ENCODE measurements around the gene SAMD13.
A peak's percentile ranks its signal among the peaks of the same experiment; 100 is the strongest.

The SAMD13 gene

DNA sequence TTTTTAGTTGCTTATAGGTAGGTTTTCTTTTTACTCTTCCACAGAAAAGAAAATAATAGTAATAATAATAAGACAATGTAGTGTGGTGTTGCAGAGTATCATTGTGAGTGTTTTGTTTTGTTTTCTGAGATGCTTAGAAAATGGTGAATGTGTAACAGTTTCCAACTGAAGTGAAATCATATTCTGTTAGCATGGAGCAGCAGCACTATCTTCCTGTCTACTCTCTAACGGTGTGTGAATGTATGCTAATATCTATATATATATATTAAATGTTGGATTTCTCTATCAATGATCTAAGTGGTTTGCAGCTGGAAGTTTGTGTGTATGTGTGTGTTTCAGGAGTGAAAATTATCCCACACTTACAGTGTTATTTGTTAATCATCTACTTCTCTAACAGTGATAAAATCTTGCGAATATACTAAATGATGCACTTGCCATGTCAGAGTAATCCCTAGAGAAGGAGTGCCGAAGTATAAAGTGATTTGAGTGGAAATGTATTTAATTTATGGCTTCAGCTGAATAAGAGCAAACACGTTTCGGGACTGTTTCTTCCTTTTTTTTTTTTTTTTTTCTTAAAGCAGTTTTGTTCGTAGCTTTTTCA, 377 bp downstream of the SAMD13 start:
- H3K4me3 ChIP-seq (replicated peaks; ENCODE audit: low read depth, low read length) = no peak overlapping the region; the same call in 1 of the 2 replicates

GRCh38 chr1:84303314-84303830, 1.9 kb downstream of the SAMD13 start:
- TF ChIP-seq CTCF (IDR thresholded peaks at IDR 0.05; ENCODE audit: insufficient read depth, low read length, poor library complexity, severe bottlenecking) = no peak
- peak overlapping the region; percentile 40 for H3K4me3 ChIP-seq (replicated peaks; ENCODE audit: low read depth, low read length)
- DNase-seq (ENCODE audit: extremely low read depth, insufficient read length) = no peak

More for the DNA sequence above, 377 bp downstream of the SAMD13 start:
- no peak for DNase-seq (ENCODE audit: extremely low read depth, insufficient read length)
- Histone ChIP-seq H3K36me3 (ENCODE audit: control insufficient read depth, insufficient read depth, low read length) (no peaks in the 10 kb centered on the region), H3K27me3 (replicated peaks; ENCODE audit: control insufficient read depth, insufficient read depth, low read length) (no peaks in the 10 kb centered on the region)
- TF ChIP-seq CTCF (IDR thresholded peaks at IDR 0.05; ENCODE audit: insufficient read depth, low read length, poor library complexity, severe bottlenecking) = no peak

GRCh38 chr1:84307398-84307797, 5.9 kb downstream of the SAMD13 start:
- H3K27me3 ChIP-seq (replicated peaks; ENCODE audit: control insufficient read depth, insufficient read depth, low read length) = no peaks in the 10 kb centered on the region
- no peaks in the 10 kb centered on the region for H3K36me3 ChIP-seq (ENCODE audit: control insufficient read depth, insufficient read depth, low read length)
- TF ChIP-seq CTCF (IDR thresholded peaks at IDR 0.05; ENCODE audit: insufficient read depth, low read length, poor library complexity, severe bottlenecking) = no peak
- DNase-seq (ENCODE audit: extremely low read depth, insufficient read length) = no peak
- no peak overlapping the region for H3K4me3 ChIP-seq (replicated peaks; ENCODE audit: low read depth, low read length)

More at GRCh38 chr1:84303314-84303830, 1.9 kb downstream of the SAMD13 start:
- Histone ChIP-seq H3K27me3 (replicated peaks; ENCODE audit: control insufficient read depth, insufficient read depth, low read length) (no peaks in the 10 kb centered on the region), H3K36me3 (ENCODE audit: control insufficient read depth, insufficient read depth, low read length) (no peaks in the 10 kb centered on the region)

- Histone ChIP-seq H3K36me3 (ENCODE audit: control insufficient read depth, insufficient read depth, low read length) (no peaks in the 10 kb centered on the region), H3K27me3 (replicated peaks; ENCODE audit: control insufficient read depth, insufficient read depth, low read length) (no peaks in the 10 kb centered on the region), H3K4me3 (replicated peaks; ENCODE audit: low read depth, low read length) (no peak overlapping the region)
- no peak for DNase-seq (ENCODE audit: extremely low read depth, insufficient read length)
- TF ChIP-seq CTCF (IDR thresholded peaks at IDR 0.05; ENCODE audit: insufficient read depth, low read length, poor library complexity, severe bottlenecking) = no peak
These were observed 9.8 kb downstream of the SAMD13 start for GRCh38 chr1:84311296-84311695.

- TF ChIP-seq CTCF (IDR thresholded peaks at IDR 0.05; ENCODE audit: insufficient read depth, low read length, poor library complexity, severe bottlenecking) = no peak
- Histone ChIP-seq H3K27me3 (replicated peaks; ENCODE audit: control insufficient read depth, insufficient read depth, low read length) (no peaks in the 10 kb centered on the region), H3K4me3 (replicated peaks; ENCODE audit: low read depth, low read length) (no peak overlapping the region), H3K36me3 (ENCODE audit: control insufficient read depth, insufficient read depth, low read length) (no peaks in the 10 kb centered on the region)
- DNase-seq (ENCODE audit: extremely low read depth, insufficient read length) = no peak
These were observed 18.2 kb downstream of the SAMD13 start for GRCh38 chr1:84319662-84320061.

All from GM06990 (cell line).